Stimulated activated memory B cell treated with anti-CD40 and anti-IgM and Interleukin-4, amounts not matched to agents 10 μg/mL and 1 μg/mL and 100 μg/mL, for 72 hours (primary cell): Measurements from ENCODE around the gene SEC61B.
A peak's percentile ranks its signal among the peaks of the same experiment; 100 is the strongest.
"Not testable (repeated sequence)": the region's sequence is repeated elsewhere in the genome, so short reads cannot be mapped to it uniquely, and the experiment has no call there.

ENCODE experiments used
- ATAC-seq: fragments of 150-1000 bp; cut with Tn5 transposase; 2 replicates; pipeline ENCODE4 v1.10.0; 2021
- H3K27ac Mint-ChIP-seq: one replicate; pipeline ENCODE4 v1.8.0; 2022; ENCODE audit warnings: mild to moderate bottlenecking, mixed read lengths
- H3K27me3 Mint-ChIP-seq: one replicate; pipeline ENCODE4 v1.8.0; 2022; ENCODE audit warnings: mixed read lengths
- H3K36me3 Mint-ChIP-seq: one replicate; pipeline ENCODE4 v1.8.0; 2022; ENCODE audit warnings: mixed read lengths
- H3K4me1 Mint-ChIP-seq: one replicate; pipeline ENCODE4 v1.8.0; 2022; ENCODE audit warnings: mixed read lengths
- H3K4me3 Mint-ChIP-seq: one replicate; pipeline ENCODE4 v1.8.0; 2022; ENCODE audit warnings: mild to moderate bottlenecking, moderate library complexity, mixed read lengths
- H3K9me3 Mint-ChIP-seq: one replicate; pipeline ENCODE4 v1.8.0; 2022; ENCODE audit warnings: mixed read lengths

Gene SEC61B

GRCh38 chr9:99185348-99185632 is 36.8 kb upstream of the SEC61B start:
- Mint-ChIP-seq H3K36me3 (peaks cover 10% of the 10 kb centered on the region), H3K9me3 (no peaks in the 10 kb centered on the region), H3K27ac (peak overlapping the region; percentile 93), H3K4me1 (peaks cover 100% of the 10 kb centered on the region), H3K4me3 (no peak overlapping the region), H3K27me3 (no peaks in the 10 kb centered on the region)
- no peak for ATAC-seq

- H3K36me3 Mint-ChIP-seq, result peaks cover 3% of the 10 kb centered on the region
- H3K27ac Mint-ChIP-seq, result peak overlapping the region; percentile 93
- no peak overlapping the region for H3K4me3 Mint-ChIP-seq
- no peaks in the 10 kb centered on the region for H3K9me3 Mint-ChIP-seq
- H3K4me1 Mint-ChIP-seq, result peaks cover 100% of the 10 kb centered on the region
- no peak for ATAC-seq
- H3K27me3 Mint-ChIP-seq, result no peaks in the 10 kb centered on the region
Measured at GRCh38 chr9:99185934-99186333, 36.1 kb upstream of the SEC61B start.

DNA sequence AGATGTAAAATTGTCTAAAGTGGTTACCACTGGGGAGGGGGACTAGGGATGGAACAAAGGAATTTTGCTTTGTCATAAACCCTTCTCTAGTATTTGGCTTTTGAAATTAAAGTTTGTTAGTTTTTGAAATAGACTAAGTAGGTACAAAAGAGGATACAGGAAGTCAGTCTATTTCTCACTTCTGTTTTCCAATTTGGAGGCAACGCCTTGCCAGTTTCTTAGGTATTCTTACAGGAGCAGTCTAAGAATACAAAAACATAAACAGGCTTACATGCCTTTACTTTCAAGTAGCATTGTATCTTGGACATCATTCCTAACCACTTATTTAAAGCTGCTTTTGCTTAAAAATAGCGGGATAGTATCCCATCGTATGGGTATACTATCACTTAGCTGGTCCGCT is 34.8 kb upstream of the SEC61B start:
- peak; percentile 47 for ATAC-seq
- H3K27ac Mint-ChIP-seq, result peak overlapping the region; percentile 93
- H3K4me3 Mint-ChIP-seq, result peak overlapping the region; percentile 3
- no peaks in the 10 kb centered on the region for H3K36me3 Mint-ChIP-seq
- H3K9me3 Mint-ChIP-seq, result no peaks in the 10 kb centered on the region
- peaks cover 88% of the 10 kb centered on the region for H3K4me1 Mint-ChIP-seq
- no peaks in the 10 kb centered on the region for H3K27me3 Mint-ChIP-seq

GRCh38 chr9:99189186-99189585 is 32.9 kb upstream of the SEC61B start:
- peaks cover 77% of the 10 kb centered on the region for H3K4me1 Mint-ChIP-seq

DNA sequence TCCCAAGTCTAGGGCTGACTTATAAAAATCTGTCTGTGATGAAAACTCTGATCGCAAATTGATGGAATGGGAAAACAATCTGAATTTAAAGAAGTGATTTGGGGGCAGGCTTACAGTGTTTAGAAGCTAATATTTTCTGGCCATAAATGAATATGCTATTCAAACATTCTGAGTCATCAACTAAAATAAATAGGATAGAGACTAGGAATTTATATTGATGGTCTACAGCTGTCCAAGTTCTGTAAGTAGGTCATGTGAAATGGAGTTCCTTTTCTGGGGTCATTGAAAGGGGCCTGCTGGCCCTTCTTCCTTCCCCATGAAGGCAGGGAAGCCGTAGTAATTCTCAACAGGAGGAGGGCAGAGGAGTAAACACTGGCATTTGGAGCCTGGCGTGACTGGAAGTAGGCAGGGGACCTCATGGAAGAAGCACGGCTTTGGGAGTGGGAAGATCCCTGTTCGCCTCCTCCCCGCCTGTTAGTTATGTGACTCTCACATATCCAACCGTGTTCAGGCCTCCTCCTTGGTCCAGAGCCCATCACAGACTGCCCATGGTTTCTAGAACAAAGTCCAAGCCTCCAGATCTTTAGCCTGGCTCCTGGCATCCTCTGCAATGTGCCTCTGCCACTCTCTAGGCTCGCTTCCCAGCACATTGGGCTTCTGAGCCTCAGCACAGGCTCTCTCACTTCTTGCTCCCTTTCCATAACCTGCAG is 32.0 kb upstream of the SEC61B start:
- peaks cover 69% of the 10 kb centered on the region for H3K4me1 Mint-ChIP-seq
- no peak overlapping the region for H3K4me3 Mint-ChIP-seq
- peak overlapping the region; percentile 93 for H3K27ac Mint-ChIP-seq
- H3K9me3 Mint-ChIP-seq, result no peaks in the 10 kb centered on the region
- ATAC-seq, result no peak
- H3K36me3 Mint-ChIP-seq, result no peaks in the 10 kb centered on the region
- no peaks in the 10 kb centered on the region for H3K27me3 Mint-ChIP-seq

More at GRCh38 chr9:99189186-99189585, 32.9 kb upstream of the SEC61B start:
- Mint-ChIP-seq H3K27ac (peak overlapping the region; percentile 93), H3K9me3 (no peaks in the 10 kb centered on the region), H3K4me3 (no peak overlapping the region), H3K36me3 (no peaks in the 10 kb centered on the region), H3K27me3 (no peaks in the 10 kb centered on the region)
- no peak for ATAC-seq

GRCh38 chr9:99190597-99191283 is 31.3 kb upstream of the SEC61B start:
- peaks cover 2% of the 10 kb centered on the region for H3K36me3 Mint-ChIP-seq
- H3K4me3 Mint-ChIP-seq, result no peak overlapping the region
- peak overlapping the region; percentile 93 for H3K27ac Mint-ChIP-seq
- H3K27me3 Mint-ChIP-seq, result no peaks in the 10 kb centered on the region
- peak; percentile 64 for ATAC-seq
- H3K4me1 Mint-ChIP-seq, result peaks cover 62% of the 10 kb centered on the region
- H3K9me3 Mint-ChIP-seq, result peaks cover 1% of the 10 kb centered on the region

GRCh38 chr9:99192786-99193465 is 29.2 kb upstream of the SEC61B start:
- peaks cover 46% of the 10 kb centered on the region for H3K4me1 Mint-ChIP-seq
- no peak overlapping the region for H3K4me3 Mint-ChIP-seq
- no peaks in the 10 kb centered on the region for H3K27me3 Mint-ChIP-seq
- H3K36me3 Mint-ChIP-seq, result peaks cover 5% of the 10 kb centered on the region
- H3K27ac Mint-ChIP-seq, result peak overlapping the region; percentile 66
- H3K9me3 Mint-ChIP-seq, result peaks cover 4% of the 10 kb centered on the region
- no peak for ATAC-seq

DNA sequence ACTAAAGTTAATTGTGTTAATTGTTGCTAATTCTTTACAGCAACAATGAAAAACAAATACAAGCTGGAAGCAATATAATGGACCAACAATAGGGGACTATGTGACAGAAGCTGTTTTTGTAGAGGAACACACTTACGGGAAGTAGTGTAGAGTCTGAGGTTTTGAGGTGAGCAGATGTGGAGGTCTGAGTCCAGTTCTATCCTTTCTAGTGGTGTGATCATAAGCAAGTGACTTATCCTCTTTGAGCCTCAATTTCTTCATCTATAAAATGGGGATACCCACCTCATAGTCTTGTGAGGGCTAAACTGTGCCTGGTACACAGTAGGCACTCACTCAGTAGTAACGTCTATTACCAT is 28.6 kb upstream of the SEC61B start:
- peaks cover 41% of the 10 kb centered on the region for H3K4me1 Mint-ChIP-seq
- ATAC-seq, result peak; percentile 66
- peaks cover 5% of the 10 kb centered on the region for H3K36me3 Mint-ChIP-seq
- no peaks in the 10 kb centered on the region for H3K27me3 Mint-ChIP-seq
- H3K4me3 Mint-ChIP-seq, result no peak overlapping the region
- peak overlapping the region; percentile 66 for H3K27ac Mint-ChIP-seq
- H3K9me3 Mint-ChIP-seq, result peaks cover 4% of the 10 kb centered on the region

- H3K27ac Mint-ChIP-seq, result peak overlapping the region; percentile 44
- not testable (repeated sequence) for ATAC-seq, H3K27me3 Mint-ChIP-seq, H3K9me3 Mint-ChIP-seq, H3K36me3 Mint-ChIP-seq, H3K4me3 Mint-ChIP-seq
- peaks cover 25% of the 10 kb centered on the region for H3K4me1 Mint-ChIP-seq
Measured at GRCh38 chr9:99196484-99196883, 25.6 kb upstream of the SEC61B start.

GRCh38 chr9:99197124-99197630 is 24.9 kb upstream of the SEC61B start:
- Mint-ChIP-seq H3K4me1 (peaks cover 25% of the 10 kb centered on the region), H3K27ac (peak overlapping the region; percentile 44), H3K27me3 (no peaks in the 10 kb centered on the region), H3K9me3 (peaks cover 4% of the 10 kb centered on the region), H3K4me3 (no peak overlapping the region), H3K36me3 (peaks cover 5% of the 10 kb centered on the region)
- no peak for ATAC-seq

DNA sequence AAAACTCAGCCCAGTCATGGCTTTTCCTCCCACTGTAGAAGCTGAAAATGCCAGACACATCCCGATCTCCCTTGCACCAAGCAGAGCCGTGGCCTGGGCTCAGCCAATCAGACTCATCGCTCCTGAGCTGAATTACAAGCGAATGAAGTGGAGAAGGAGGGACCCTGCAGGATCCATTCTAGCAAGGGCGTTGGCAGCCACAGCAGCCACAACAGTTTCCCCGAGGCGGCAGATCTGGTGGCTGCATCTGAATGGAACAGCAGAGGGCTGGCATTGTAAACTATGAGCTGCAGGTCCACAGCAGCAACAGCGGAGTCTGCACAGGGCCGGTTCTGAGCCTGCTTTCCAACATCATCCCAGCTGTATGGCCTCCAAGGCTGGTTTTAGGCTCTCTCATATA is 24.1 kb upstream of the SEC61B start:
- Mint-ChIP-seq H3K4me1 (peaks cover 23% of the 10 kb centered on the region), H3K9me3 (peaks cover 4% of the 10 kb centered on the region), H3K27ac (no peak overlapping the region), H3K36me3 (peaks cover 5% of the 10 kb centered on the region), H3K4me3 (no peak overlapping the region), H3K27me3 (no peaks in the 10 kb centered on the region)
- ATAC-seq, result no peak

DNA sequence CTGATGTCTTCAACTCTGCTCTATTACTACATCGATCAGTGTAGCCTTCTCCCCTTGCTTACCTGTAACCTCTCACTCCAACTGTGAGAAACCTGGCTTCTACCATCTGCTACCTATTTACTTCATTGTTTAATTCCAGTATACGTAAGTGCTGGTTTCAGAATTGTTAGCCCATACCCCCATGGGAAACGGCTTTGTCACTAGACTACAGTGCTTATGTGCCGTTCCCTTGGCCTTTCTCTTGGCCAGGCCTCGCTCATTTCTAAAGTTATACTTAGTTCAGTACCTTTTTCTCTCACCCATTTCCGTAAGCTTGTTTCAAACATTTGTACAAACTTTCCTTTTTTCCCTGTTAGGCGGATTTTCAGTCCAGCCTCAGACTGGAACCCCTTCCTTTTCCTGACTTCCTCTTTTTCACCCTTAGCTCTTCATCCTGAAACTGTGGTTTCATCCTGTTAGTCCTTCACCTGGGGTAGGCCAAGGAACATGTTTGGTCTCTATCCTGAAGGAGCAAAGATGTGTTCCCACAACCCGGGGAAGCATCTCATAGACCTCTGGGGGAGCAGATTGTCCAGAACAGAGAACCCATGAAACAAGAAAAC is 22.0 kb upstream of the SEC61B start:
- H3K9me3 Mint-ChIP-seq, result peaks cover 4% of the 10 kb centered on the region
- H3K27ac Mint-ChIP-seq, result peak overlapping the region; percentile 76
- ATAC-seq, result peak; percentile 88
- H3K36me3 Mint-ChIP-seq, result peaks cover 5% of the 10 kb centered on the region
- H3K4me3 Mint-ChIP-seq, result peak overlapping the region; percentile 4
- H3K4me1 Mint-ChIP-seq, result peaks cover 16% of the 10 kb centered on the region
- no peaks in the 10 kb centered on the region for H3K27me3 Mint-ChIP-seq

GRCh38 chr9:99201603-99202002 is 20.5 kb upstream of the SEC61B start:
- H3K27ac Mint-ChIP-seq, result no peak overlapping the region
- no peak for ATAC-seq
- H3K27me3 Mint-ChIP-seq, result no peaks in the 10 kb centered on the region
- H3K9me3 Mint-ChIP-seq, result peaks cover 3% of the 10 kb centered on the region
- H3K36me3 Mint-ChIP-seq, result peaks cover 5% of the 10 kb centered on the region
- H3K4me3 Mint-ChIP-seq, result no peak overlapping the region
- H3K4me1 Mint-ChIP-seq, result peaks cover 14% of the 10 kb centered on the region

DNA sequence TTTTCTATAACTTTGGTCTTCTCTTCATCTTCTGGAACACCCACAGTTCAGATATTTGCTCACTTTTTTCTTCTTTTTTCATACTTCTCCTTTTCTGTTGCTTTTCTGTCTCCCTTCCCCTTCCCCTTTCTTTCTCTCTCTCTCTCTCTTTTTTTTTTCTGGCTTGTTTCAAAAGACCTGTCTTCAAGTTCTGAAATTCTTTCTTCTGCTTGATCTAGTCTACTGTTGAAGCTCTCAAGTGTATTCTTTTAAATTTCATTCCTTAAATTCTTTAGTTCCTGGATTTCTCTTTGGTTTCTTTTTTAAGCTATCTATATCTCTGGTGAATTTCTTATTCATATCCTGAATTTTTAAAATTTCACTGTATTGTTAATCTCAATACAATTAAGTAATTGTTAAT is 11.5 kb upstream of the SEC61B start:
- H3K4me3 Mint-ChIP-seq, result no peak overlapping the region
- no peaks in the 10 kb centered on the region for H3K27me3 Mint-ChIP-seq
- H3K27ac Mint-ChIP-seq, result no peak overlapping the region
- ATAC-seq, result no peak
- H3K9me3 Mint-ChIP-seq, result peaks cover 16% of the 10 kb centered on the region
- H3K36me3 Mint-ChIP-seq, result peaks cover 57% of the 10 kb centered on the region
- H3K4me1 Mint-ChIP-seq, result peaks cover 23% of the 10 kb centered on the region

DNA sequence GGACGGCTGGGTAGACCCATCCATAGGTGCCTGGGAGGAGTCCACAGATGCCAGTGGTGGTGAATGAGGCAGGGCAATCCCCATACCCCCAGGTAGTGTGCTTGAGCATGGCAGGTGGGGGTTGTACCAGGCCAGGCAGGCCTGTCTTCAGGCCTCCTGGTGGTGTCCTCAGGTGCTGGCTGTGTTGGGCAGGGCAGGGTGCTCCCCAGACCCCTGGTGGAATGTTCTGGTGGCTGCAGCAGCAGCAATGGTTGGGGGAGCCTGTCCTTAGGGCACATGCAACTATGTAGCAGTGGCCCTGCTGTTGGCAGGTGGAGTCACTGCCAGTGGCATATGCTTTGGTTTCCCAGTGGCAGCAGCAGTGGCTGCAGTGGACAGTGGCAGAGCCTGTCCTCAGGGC is 10.3 kb upstream of the SEC61B start:
- H3K36me3 Mint-ChIP-seq, result peaks cover 62% of the 10 kb centered on the region
- H3K27me3 Mint-ChIP-seq, result no peaks in the 10 kb centered on the region
- H3K27ac Mint-ChIP-seq, result no peak overlapping the region
- no peak for ATAC-seq
- H3K9me3 Mint-ChIP-seq, result peaks cover 14% of the 10 kb centered on the region
- H3K4me3 Mint-ChIP-seq, result no peak overlapping the region
- H3K4me1 Mint-ChIP-seq, result peaks cover 28% of the 10 kb centered on the region
